Osteoblast (primary cell): ENCODE data around the gene VAC14. TPM values are rescaled to one million over a fixed set of nuclear protein-coding genes. Genes with fewer than 3 reads are reported as not detected.

ENCODE experiments used
- DNase-seq: peaks from one replicate; pipeline ENCODE4 v3.0.0; 2011; ENCODE audit warnings: low spot score, mixed read lengths; ENCODE audit not compliant: insufficient read length; ENCODE audit errors: missing footprints
- H2AFZ ChIP-seq: 2 replicates; pipeline ENCODE4 v1.6.0; 2011; ENCODE audit warnings: mild to moderate bottlenecking, low read length
- H3K27ac ChIP-seq: 2 replicates; pipeline ENCODE4 v1.5.1; 2011; ENCODE audit warnings: mild to moderate bottlenecking, low read depth, low read length, moderate library complexity
- H3K27me3 ChIP-seq: 2 replicates; pipeline ENCODE4 v1.6.0; 2012; ENCODE audit warnings: mild to moderate bottlenecking, control low read depth, inconsistent platforms, low read length, moderate library complexity; ENCODE audit not compliant: insufficient read depth
- H3K36me3 ChIP-seq: 2 replicates; pipeline ENCODE4 v1.5.1; 2011; ENCODE audit warnings: mild to moderate bottlenecking, low read length, control low read depth, moderate library complexity; ENCODE audit not compliant: insufficient read depth
- H3K4me1 ChIP-seq: 2 replicates; pipeline ENCODE4 v1.5.1; 2011; ENCODE audit warnings: mild to moderate bottlenecking, low read length, control low read depth, moderate library complexity; ENCODE audit not compliant: insufficient read depth
- H3K4me2 ChIP-seq: 2 replicates; pipeline ENCODE4 v1.6.0; 2011; ENCODE audit warnings: mild to moderate bottlenecking, low read length; ENCODE audit not compliant: insufficient read depth
- H3K4me3 ChIP-seq: fragments of 200-600 bp; sonication (generic); 3 replicates; pipeline ENCODE4 v1.5.1; 2012; ENCODE audit warnings: mild to moderate bottlenecking, low read length, inconsistent platforms; ENCODE audit not compliant: insufficient read depth
- H3K79me2 ChIP-seq: 2 replicates; pipeline ENCODE4 v1.6.0; 2012; ENCODE audit warnings: mild to moderate bottlenecking, low read length, control low read depth, inconsistent platforms; ENCODE audit not compliant: insufficient read depth
- H3K9me3 ChIP-seq: 2 replicates; pipeline ENCODE4 v1.5.1; 2011; ENCODE audit warnings: low read depth, low read length, control low read depth
- H4K20me1 ChIP-seq: 2 replicates; pipeline ENCODE4 v1.6.0; 2012; ENCODE audit warnings: mild to moderate bottlenecking, low read length, control low read depth; ENCODE audit not compliant: insufficient read depth
- total RNA-seq: library from RNA; depleted of rRNA; stranded (reverse); fragments of >200 nt; gene quantifications from 2 replicates; pipeline ENCODE4 v1.2.3, GENCODE V29; 2012
- TF ChIP-seq, protein P1 (sequence below): IDR thresholded peaks from 2 replicates; pipeline ENCODE4 v1.5.1; 2011; ENCODE audit warnings: mild to moderate bottlenecking, low read depth, low read length, moderate library complexity; ENCODE audit errors: extremely low read depth

VAC14 gene
- total RNA-seq, 1 donor: 72.7 TPM

DNA sequence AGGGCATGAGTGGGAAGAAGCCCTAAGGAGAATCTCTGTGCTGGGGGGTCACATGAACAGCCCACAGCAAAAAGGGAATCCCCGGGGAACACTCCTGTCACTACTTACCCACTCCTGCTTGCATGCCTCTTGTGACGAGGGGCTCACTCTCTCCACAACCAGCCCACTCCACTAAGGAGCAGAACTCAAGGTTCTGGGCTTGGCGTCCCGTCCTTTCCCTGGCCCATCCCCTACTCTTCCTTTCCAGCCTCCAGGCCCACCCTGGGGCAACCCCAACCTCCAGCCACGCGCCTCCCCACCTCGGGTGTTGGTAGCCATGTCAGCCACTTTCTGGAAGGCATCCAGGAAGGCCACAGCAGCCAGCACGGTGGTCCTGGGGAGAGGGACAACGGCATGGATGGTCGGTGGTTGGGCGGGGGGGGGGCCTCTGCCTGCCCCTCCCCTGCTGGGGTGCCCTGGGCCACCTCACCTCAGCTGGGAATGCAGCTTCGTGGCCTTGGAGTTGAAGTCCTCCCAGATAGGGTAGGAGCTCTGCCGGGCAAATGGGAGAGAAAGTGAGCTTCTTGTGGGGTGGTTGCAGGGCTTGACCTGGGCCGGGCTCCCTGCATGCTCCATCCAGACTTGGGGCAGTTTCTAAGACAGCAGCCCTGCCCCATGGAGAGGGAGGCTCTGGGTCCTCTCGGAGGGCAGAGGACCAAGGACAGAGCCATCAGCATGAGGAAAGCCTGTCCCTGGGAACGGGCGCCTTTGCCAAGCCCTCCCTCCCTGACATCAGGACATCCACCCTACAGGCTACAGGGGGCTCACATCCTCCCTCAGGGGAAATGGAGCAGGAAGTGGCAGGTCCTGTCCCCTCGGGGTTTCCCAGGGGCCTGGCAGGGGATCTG lies 120.2 kb downstream of the VAC14 start:
- TF ChIP-seq, protein P1, sequence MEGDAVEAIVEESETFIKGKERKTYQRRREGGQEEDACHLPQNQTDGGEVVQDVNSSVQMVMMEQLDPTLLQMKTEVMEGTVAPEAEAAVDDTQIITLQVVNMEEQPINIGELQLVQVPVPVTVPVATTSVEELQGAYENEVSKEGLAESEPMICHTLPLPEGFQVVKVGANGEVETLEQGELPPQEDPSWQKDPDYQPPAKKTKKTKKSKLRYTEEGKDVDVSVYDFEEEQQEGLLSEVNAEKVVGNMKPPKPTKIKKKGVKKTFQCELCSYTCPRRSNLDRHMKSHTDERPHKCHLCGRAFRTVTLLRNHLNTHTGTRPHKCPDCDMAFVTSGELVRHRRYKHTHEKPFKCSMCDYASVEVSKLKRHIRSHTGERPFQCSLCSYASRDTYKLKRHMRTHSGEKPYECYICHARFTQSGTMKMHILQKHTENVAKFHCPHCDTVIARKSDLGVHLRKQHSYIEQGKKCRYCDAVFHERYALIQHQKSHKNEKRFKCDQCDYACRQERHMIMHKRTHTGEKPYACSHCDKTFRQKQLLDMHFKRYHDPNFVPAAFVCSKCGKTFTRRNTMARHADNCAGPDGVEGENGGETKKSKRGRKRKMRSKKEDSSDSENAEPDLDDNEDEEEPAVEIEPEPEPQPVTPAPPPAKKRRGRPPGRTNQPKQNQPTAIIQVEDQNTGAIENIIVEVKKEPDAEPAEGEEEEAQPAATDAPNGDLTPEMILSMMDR: no peak
- DNase-seq: no peak
- Histone ChIP-seq H3K4me1 (peaks cover 40% of the 10 kb centered on the region), H3K79me2 (peaks cover 97% of the 10 kb centered on the region), H2AFZ (no peak overlapping the region), H3K27ac (peak overlapping the region; percentile 63), H4K20me1 (peaks cover 53% of the 10 kb centered on the region), H3K4me3 (no peak overlapping the region), H3K36me3 (peaks cover 58% of the 10 kb centered on the region), H3K9me3 (no peaks in the 10 kb centered on the region), H3K4me2 (peak overlapping the region; percentile 43), H3K27me3 (no peaks in the 10 kb centered on the region)

DNA sequence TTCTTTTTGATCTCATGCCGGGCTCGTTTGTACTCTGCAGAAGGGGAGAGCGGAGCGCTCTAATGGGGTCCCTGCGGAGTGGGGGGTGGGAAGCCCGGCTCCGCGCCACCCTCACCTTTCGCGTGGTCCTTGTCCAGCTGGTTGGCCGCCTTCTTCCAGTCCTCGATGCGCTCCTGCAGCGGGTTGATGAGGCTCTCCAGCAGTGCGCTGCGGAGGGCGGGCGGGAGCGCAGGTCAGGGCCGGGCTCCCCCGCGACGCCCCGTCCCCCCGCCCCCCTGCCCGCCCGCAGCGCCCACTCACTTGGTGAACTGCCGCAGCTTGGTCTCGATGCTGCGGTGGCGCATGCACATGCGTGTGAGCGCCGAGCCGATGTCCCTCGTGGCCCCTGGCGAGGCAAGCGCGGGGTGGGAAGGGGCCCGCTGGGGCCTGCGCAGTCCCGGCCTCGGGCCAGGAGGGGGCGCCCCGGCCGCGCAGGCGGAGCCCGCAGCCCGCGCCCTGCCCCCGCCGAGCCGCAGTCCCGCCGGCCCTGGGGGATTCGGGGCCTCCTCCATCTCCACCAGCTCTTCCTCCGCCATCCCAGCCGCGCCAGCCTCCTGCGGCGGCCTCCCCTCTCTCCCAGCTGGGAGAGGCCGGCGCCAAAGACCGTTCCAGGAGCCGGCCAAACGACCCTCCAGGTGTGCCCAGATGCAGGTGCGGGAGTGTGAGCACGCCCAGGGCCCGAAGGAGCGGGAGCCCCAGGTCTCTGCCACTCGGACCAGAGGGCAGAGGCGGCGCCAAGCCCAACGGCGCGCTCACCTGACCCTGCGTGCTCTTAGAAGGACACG lies 121.1 kb downstream of the VAC14 start:
- H3K4me2 ChIP-seq: no peak overlapping the region
- peaks cover 91% of the 10 kb centered on the region for H3K79me2 ChIP-seq
- peak; percentile 97 for DNase-seq
- no peak overlapping the region for H3K4me3 ChIP-seq
- H3K27me3 ChIP-seq: no peaks in the 10 kb centered on the region
- peaks cover 67% of the 10 kb centered on the region for H3K36me3 ChIP-seq
- no peak overlapping the region for H3K27ac ChIP-seq
- no peaks in the 10 kb centered on the region for H3K9me3 ChIP-seq
- H2AFZ ChIP-seq: no peak overlapping the region
- TF ChIP-seq, protein P1: peak; percentile 11
- peaks cover 40% of the 10 kb centered on the region for H3K4me1 ChIP-seq
- peaks cover 54% of the 10 kb centered on the region for H4K20me1 ChIP-seq

DNA sequence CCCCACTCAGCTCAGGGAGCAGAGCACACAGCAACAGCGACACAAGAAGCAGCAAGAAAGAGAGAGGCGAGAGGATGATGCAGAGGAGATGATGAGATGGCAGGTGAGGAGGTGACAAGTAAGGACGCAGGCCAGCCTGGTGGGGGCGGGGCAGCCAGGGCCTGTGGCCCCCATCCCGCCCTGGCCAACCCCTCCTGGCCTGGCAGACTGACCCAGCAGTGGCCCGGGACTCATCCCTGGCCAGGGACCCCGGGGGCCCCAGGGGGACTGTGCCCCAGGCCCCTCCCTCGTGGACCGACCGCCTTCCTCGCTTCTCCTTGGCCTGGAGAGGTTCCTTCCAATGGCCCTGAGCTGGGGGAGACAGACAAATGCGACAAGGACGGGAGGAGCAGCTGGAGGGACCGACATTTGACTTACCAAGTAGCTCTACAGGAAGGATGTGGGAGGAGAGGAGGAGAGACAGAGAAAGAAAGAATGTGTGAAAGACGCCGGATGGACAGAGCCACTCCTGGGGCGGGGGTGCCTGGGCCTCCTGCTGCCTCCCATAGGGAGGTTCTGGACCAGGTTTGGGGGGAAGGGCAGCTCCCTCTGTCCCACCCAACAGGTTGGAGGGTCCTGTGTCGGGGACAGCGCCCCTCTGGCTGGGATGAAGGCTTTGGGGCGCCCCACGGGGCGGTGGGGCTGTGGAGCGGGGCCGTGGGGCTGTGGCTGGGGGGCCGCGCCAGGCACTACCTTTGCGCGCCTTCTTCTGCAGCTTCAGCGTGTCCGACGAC lies 121.9 kb downstream of the VAC14 start:
- H3K27me3 ChIP-seq: no peaks in the 10 kb centered on the region
- H4K20me1 ChIP-seq: peaks cover 48% of the 10 kb centered on the region
- no peak overlapping the region for H2AFZ ChIP-seq
- H3K9me3 ChIP-seq: no peaks in the 10 kb centered on the region
- H3K79me2 ChIP-seq: peaks cover 83% of the 10 kb centered on the region
- no peak overlapping the region for H3K4me3 ChIP-seq
- H3K27ac ChIP-seq: no peak overlapping the region
- TF ChIP-seq, protein P1: no peak
- peaks cover 75% of the 10 kb centered on the region for H3K36me3 ChIP-seq
- H3K4me1 ChIP-seq: peaks cover 32% of the 10 kb centered on the region
- no peak overlapping the region for H3K4me2 ChIP-seq
- no peak for DNase-seq
